ENCODE data around the gene RBM28.

GRCh38 chr7:128254470-128254869, 89.2 kb downstream of the RBM28 start:
- TF ChIP-seq CTCF (optimal IDR thresholded peaks at IDR 0.05 in 1 of 3, IDR thresholded peaks at IDR 0.05 in 1 of 3, conservative IDR thresholded peaks at IDR 0.05 in 1 of 3; ENCODE audit: extremely low read depth in 1 of 3, insufficient read depth in 2 of 3, low read length in 3 of 3) (no peak), EZH2 (IDR thresholded peaks at IDR 0.05; ENCODE audit: low read length) (no peak)

All from keratinocyte (primary cell).